Measurements from ENCODE around the gene PLA2G2C. TPM values are rescaled to one million over a fixed set of nuclear protein-coding genes. Genes with fewer than 3 reads are reported as not detected.
"Not testable (repeated sequence)": the region's sequence is repeated elsewhere in the genome, so short reads cannot be mapped to it uniquely, and the experiment has no call there.

PLA2G2C gene
- total RNA-seq, 4 donors from 2014 or later = 0.31 to 0.81 TPM; not detected in 2

DNA sequence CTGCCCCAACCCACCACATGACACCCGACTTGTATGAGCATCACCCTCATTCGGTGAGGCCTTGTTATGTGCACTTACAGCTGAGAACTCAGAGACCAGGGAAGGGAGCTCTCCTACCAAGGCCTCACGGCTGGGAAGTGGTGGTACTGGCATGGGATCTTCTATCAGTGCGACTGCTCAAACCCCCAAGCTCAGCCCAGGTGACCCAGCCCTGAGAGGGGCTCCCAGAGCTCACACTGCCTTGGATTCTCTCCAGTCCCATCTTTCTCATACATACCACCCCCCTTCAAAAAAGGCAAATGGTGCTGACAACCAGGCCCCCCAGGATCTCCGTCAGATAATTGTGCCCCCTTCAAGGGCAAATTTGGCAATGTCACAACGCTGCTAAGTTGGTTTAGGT is 48.0 kb downstream of the PLA2G2C start:
- Histone ChIP-seq H3K27me3 (peaks cover 36% of the 10 kb centered on the region), H3K36me3 (no peaks in the 10 kb centered on the region), H3K9me3 (no peaks in the 10 kb centered on the region), H3K4me3 (no peak overlapping the region), H3K27ac (no peak overlapping the region), H3K4me1 (no peaks in the 10 kb centered on the region)
- 82 to 89% methylated on average over 3 to 6 of the region's 6 CpGs for whole genome bisulfite sequencing, 2 donors (ENCODE audit: low coverage in 1 of 2)
- ATAC-seq = no peak
- TF ChIP-seq POLR2A (IDR thresholded peaks at IDR 0.05) (no peak), POLR2AphosphoS5 (IDR thresholded peaks at IDR 0.05) (no peak), EP300 (IDR thresholded peaks at IDR 0.05) (no peak)
- TF ChIP-seq, protein P1, sequence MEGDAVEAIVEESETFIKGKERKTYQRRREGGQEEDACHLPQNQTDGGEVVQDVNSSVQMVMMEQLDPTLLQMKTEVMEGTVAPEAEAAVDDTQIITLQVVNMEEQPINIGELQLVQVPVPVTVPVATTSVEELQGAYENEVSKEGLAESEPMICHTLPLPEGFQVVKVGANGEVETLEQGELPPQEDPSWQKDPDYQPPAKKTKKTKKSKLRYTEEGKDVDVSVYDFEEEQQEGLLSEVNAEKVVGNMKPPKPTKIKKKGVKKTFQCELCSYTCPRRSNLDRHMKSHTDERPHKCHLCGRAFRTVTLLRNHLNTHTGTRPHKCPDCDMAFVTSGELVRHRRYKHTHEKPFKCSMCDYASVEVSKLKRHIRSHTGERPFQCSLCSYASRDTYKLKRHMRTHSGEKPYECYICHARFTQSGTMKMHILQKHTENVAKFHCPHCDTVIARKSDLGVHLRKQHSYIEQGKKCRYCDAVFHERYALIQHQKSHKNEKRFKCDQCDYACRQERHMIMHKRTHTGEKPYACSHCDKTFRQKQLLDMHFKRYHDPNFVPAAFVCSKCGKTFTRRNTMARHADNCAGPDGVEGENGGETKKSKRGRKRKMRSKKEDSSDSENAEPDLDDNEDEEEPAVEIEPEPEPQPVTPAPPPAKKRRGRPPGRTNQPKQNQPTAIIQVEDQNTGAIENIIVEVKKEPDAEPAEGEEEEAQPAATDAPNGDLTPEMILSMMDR (IDR thresholded peaks at IDR 0.05) = no peak

DNA sequence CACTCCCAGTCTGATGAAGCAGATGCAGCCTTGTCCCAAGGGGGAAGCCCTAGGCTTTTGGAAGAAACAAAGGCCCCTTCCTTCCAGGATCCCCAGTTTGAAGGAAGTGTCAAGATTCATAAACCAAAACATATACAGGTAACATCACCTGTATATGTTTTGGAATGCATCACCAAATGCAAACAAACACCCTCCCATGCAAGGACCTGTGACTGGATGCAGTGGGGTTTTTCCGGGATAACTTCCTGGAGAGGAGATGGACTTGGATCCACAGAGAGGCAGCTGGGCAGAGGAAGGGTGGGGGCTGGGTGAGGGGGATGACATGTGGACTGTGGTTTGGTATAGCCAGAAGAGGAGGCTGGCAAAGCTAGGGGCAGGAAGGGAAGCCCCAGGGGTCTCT is 48.7 kb downstream of the PLA2G2C start:
- TF ChIP-seq POLR2AphosphoS5 (IDR thresholded peaks at IDR 0.05) = no peak
- TF ChIP-seq, protein P1 (IDR thresholded peaks at IDR 0.05) = no peak
- TF ChIP-seq POLR2A (IDR thresholded peaks at IDR 0.05) = no peak
- TF ChIP-seq EP300 (IDR thresholded peaks at IDR 0.05) = no peak
- Histone ChIP-seq H3K36me3 (no peaks in the 10 kb centered on the region), H3K4me1 (no peaks in the 10 kb centered on the region), H3K27me3 (peaks cover 36% of the 10 kb centered on the region), H3K4me3 (no peak overlapping the region), H3K9me3 (no peaks in the 10 kb centered on the region), H3K27ac (no peak overlapping the region)
- no peak for ATAC-seq
- WGBS, 2 donors (ENCODE audit: low coverage in 1 of 2) = 100% methylated on average over 1 of the region's 1 CpG; no CpG with 5 or more reads in 1 of the 2 donors

DNA sequence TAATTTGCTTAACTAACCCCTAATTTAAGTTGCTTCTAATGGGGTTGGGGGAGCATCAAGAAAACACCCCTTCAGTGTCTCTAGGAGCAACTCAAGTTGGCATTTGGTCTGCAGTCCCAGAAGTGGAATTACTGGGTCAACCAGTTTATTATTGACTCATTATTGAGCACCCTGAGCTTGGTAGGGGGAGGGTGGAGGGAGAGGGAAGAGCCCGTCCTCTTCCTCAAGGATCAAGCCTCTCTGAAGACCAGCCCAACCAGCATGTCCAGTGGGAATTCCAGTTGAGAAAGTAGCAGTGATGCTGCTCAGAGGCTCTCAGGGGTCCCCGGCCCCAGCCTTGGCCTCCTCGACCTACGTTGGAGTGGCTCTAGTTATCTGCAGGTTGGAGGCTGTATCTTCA is 49.3 kb downstream of the PLA2G2C start:
- no peaks in the 10 kb centered on the region for H3K36me3 ChIP-seq
- H3K9me3 ChIP-seq = no peaks in the 10 kb centered on the region
- TF ChIP-seq, protein P1 (IDR thresholded peaks at IDR 0.05) = no peak
- TF ChIP-seq EP300 (IDR thresholded peaks at IDR 0.05) (no peak), POLR2AphosphoS5 (IDR thresholded peaks at IDR 0.05) (no peak), POLR2A (IDR thresholded peaks at IDR 0.05) (no peak)
- WGBS, 2 donors (ENCODE audit: low coverage in 1 of 2) = 86 to 100% methylated on average over 1 to 3 of the region's 4 CpGs
- no peak overlapping the region for H3K27ac ChIP-seq
- no peak overlapping the region for H3K4me3 ChIP-seq
- H3K27me3 ChIP-seq = peaks cover 35% of the 10 kb centered on the region
- no peaks in the 10 kb centered on the region for H3K4me1 ChIP-seq
- no peak for ATAC-seq

DNA sequence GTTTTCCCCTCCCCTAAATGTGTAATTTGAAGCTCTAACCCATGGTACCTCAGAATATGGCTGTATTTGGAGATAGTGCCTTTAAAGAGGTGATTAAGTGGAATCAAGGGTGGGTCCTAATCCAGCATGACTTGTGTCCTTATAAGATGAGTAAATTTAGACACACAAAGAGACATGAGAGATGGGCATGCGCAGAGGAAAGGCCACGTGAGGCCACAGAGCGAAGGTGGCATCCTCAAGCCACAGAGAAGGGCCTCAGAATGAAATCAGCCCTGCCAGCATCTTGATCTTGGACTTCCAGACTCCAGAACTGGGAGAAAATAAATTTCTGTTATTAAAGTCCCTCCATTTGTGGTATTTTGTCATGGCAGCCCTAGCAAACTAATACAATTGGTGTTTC is 50.1 kb downstream of the PLA2G2C start:
- Histone ChIP-seq H3K4me3 (no peak overlapping the region), H3K9me3 (no peaks in the 10 kb centered on the region), H3K27me3 (peaks cover 29% of the 10 kb centered on the region), H3K27ac (no peak overlapping the region), H3K4me1 (no peaks in the 10 kb centered on the region), H3K36me3 (no peaks in the 10 kb centered on the region)
- WGBS, 2 donors (ENCODE audit: low coverage in 1 of 2) = 85 to 100% methylated on average over 3 of the region's 3 CpGs
- TF ChIP-seq POLR2A (IDR thresholded peaks at IDR 0.05) (no peak), POLR2AphosphoS5 (IDR thresholded peaks at IDR 0.05) (no peak), EP300 (IDR thresholded peaks at IDR 0.05) (no peak)
- TF ChIP-seq, protein P1 (IDR thresholded peaks at IDR 0.05) = no peak
- ATAC-seq = no peak

DNA sequence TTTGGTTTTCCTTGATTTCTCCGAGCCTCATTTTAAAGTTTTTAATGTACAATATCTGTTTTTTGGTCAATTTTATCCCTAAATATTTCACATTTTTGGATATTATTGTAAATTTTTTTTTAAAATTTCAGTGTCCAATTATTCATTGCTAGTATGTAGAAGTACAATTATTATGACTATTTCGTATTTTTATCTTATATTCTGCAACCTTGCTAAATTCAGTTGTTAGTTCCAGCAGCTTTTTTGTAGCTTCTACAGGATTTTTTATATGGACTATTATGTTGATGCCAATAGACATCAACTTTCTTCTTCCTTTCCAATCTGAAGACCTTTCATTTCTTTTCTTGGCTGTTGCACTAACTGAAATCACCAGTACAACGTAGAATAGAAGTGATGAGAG is 51.3 kb downstream of the PLA2G2C start:
- Histone ChIP-seq H3K27ac (no peak overlapping the region), H3K4me1 (no peaks in the 10 kb centered on the region), H3K36me3 (no peaks in the 10 kb centered on the region), H3K27me3 (peaks cover 19% of the 10 kb centered on the region), H3K9me3 (no peaks in the 10 kb centered on the region), H3K4me3 (no peak overlapping the region)
- 91 to 94% methylated on average over 3 of the region's 3 CpGs for WGBS, 2 donors (ENCODE audit: low coverage in 1 of 2)
- TF ChIP-seq, protein P1 (IDR thresholded peaks at IDR 0.05) = no peak
- TF ChIP-seq POLR2A (IDR thresholded peaks at IDR 0.05) (no peak), POLR2AphosphoS5 (IDR thresholded peaks at IDR 0.05) (no peak), EP300 (IDR thresholded peaks at IDR 0.05) (no peak)
- ATAC-seq = no peak

DNA sequence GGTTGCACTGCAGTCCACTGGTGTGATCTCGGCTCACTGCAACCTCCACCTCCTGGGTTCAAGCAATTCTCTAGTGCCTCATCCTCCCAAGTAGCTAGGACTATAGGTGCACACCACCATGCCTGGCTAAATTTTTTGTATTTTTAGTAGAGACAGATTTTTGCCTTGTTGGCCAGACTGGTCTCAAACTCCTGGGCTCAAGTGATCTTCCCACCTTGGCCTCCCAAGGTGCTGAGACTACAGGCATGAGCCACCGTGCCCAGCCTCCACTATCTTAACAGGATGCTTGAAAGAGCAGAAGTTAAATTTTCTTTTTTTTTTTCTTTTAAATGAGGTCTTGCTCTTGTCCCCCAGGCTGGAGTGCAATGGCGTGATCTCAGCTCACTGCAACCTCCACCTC is 55.8 kb downstream of the PLA2G2C start:
- 96 to 100% methylated on average over 1 to 3 of the region's 3 CpGs for WGBS, 2 donors (ENCODE audit: low coverage in 1 of 2)
- not testable (repeated sequence) for H3K4me1 ChIP-seq, H3K27ac ChIP-seq, H3K27me3 ChIP-seq, H3K4me3 ChIP-seq, H3K36me3 ChIP-seq, H3K9me3 ChIP-seq, ATAC-seq
